Measurements from ENCODE around the gene FLRT2. TPM values are rescaled to one million over a fixed set of nuclear protein-coding genes. Genes with fewer than 3 reads are reported as not detected.

The FLRT2 gene
- total RNA-seq, 1 donor from 2014 or later = 20.5 TPM

GRCh38 chr14:85596562-85596961 lies 66.6 kb downstream of the FLRT2 start:
- DNase-seq (ENCODE audit: low spot score) = no peak

GRCh38 chr14:85597701-85598100 lies 67.8 kb downstream of the FLRT2 start:
- DNase-seq (ENCODE audit: low spot score) = no peak

GRCh38 chr14:85599939-85600338 lies 70.0 kb downstream of the FLRT2 start:
- no peak for DNase-seq (ENCODE audit: low spot score)

GRCh38 chr14:85601246-85601645 lies 71.3 kb downstream of the FLRT2 start:
- DNase-seq (ENCODE audit: low spot score) = no peak

GRCh38 chr14:85601690-85602089 lies 71.7 kb downstream of the FLRT2 start:
- DNase-seq (ENCODE audit: low spot score) = no peak

GRCh38 chr14:85602345-85602744 lies 72.4 kb downstream of the FLRT2 start:
- no peak for DNase-seq (ENCODE audit: low spot score)

GRCh38 chr14:85604021-85604420 lies 74.1 kb downstream of the FLRT2 start:
- no peak for DNase-seq (ENCODE audit: low spot score)

- no peak for DNase-seq (ENCODE audit: low spot score)
Measured at GRCh38 chr14:85604714-85605113, 74.8 kb downstream of the FLRT2 start.

GRCh38 chr14:85607651-85608081 lies 77.7 kb downstream of the FLRT2 start:
- DNase-seq (ENCODE audit: low spot score) = no peak

- DNase-seq (ENCODE audit: low spot score) = no peak
Measured at GRCh38 chr14:85613496-85613895, 83.6 kb downstream of the FLRT2 start.

GRCh38 chr14:85616386-85616885 lies 86.5 kb downstream of the FLRT2 start:
- no peak for DNase-seq (ENCODE audit: low spot score)

GRCh38 chr14:85616886-85617285 lies 86.9 kb downstream of the FLRT2 start:
- DNase-seq (ENCODE audit: low spot score) = no peak

- DNase-seq (ENCODE audit: low spot score) = no peak
Measured at GRCh38 chr14:85617791-85618190, 87.8 kb downstream of the FLRT2 start.

- DNase-seq (ENCODE audit: low spot score) = no peak
Measured at GRCh38 chr14:85618390-85618789, 88.4 kb downstream of the FLRT2 start.

GRCh38 chr14:85618978-85619377 lies 89.0 kb downstream of the FLRT2 start:
- no peak for DNase-seq (ENCODE audit: low spot score)

- DNase-seq (ENCODE audit: low spot score) = no peak
Measured at GRCh38 chr14:85619851-85620250, 89.9 kb downstream of the FLRT2 start.

GRCh38 chr14:85620947-85621346 lies 91.0 kb downstream of the FLRT2 start:
- DNase-seq (ENCODE audit: low spot score) = no peak

- no peak for DNase-seq (ENCODE audit: low spot score)
Measured at GRCh38 chr14:85622106-85622505, 92.2 kb downstream of the FLRT2 start.

GRCh38 chr14:85622986-85623685 lies 93.2 kb downstream of the FLRT2 start:
- no peak for DNase-seq (ENCODE audit: low spot score)

- DNase-seq (ENCODE audit: low spot score) = no peak
Measured at GRCh38 chr14:85625925-85626585, 96.1 kb downstream of the FLRT2 start.

GRCh38 chr14:85634205-85634604 lies 104.3 kb downstream of the FLRT2 start:
- no peak for DNase-seq (ENCODE audit: low spot score)

- DNase-seq (ENCODE audit: low spot score) = no peak
Measured at GRCh38 chr14:85644211-85644610, 114.3 kb downstream of the FLRT2 start.

GRCh38 chr14:85653029-85653428 lies 123.1 kb downstream of the FLRT2 start:
- DNase-seq (ENCODE audit: low spot score) = no peak
